ENCODE data around the gene SERGEF. TPM values are rescaled to one million over a fixed set of nuclear protein-coding genes. Genes with fewer than 3 reads are reported as not detected.

Gene SERGEF
- total RNA-seq, 4 donors from 2014 or later = 32.0 to 50.2 (median 37.6) TPM

DNA sequence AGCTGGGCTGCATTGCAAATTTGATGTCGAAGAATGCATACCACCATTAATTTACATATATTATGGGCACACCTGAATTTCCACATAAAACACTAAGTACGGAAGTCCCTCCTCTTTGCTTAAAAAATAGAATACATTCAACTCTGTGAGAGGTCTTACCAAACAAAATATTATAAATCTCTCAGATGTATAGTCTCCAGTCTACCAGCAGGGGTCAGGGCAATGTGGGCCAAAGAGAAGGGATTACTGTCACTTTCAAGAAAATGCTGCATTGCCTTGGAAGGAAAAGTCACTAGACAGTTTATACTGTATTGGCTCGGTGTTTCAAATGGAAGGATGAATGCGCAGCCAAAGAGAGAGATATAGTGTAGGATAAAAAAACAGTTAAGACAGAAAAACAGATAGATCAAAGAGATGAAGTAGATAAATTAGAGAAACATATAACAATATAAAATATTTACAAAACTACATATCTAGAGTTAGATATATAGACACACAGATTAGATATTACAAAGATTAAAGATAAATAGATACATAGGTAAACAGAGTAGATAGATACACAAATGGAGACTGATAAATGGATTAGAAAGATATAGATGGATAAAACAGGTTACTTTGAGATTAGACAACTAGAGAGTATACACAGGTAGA, 20.9 kb downstream of the SERGEF start:
- no peak overlapping the region for H3K4me3 ChIP-seq
- H3K27ac ChIP-seq (replicated peaks in 1 of 4) = no peak overlapping the region
- H3K36me3 ChIP-seq = peaks cover 0 to 58% (median 32%) of the 10 kb centered on the region in 4 donors
- H3K4me1 ChIP-seq = no peaks in the 10 kb centered on the region
- intact Hi-C loops (cut with DNase I) = loop anchor here (5.0 kb wide), 1 partner anchor 110 kb away; no protein-coding TSS in a partner anchor
- DNase-seq (ENCODE audit: extremely low spot score) = no peak
- H3K27me3 ChIP-seq = no peaks in the 10 kb centered on the region
- 41% methylated on average over 4 of the region's 4 CpGs for WGBS
- H3K9me3 ChIP-seq = no peaks in the 10 kb centered on the region
- TF ChIP-seq POLR2AphosphoS5 (IDR thresholded peaks at IDR 0.05) = no peak
- TF ChIP-seq EP300 (IDR thresholded peaks at IDR 0.05) = no peak
- TF ChIP-seq POLR2A (IDR thresholded peaks at IDR 0.05; ENCODE audit: low read depth) = no peak
- TF ChIP-seq, protein P1, sequence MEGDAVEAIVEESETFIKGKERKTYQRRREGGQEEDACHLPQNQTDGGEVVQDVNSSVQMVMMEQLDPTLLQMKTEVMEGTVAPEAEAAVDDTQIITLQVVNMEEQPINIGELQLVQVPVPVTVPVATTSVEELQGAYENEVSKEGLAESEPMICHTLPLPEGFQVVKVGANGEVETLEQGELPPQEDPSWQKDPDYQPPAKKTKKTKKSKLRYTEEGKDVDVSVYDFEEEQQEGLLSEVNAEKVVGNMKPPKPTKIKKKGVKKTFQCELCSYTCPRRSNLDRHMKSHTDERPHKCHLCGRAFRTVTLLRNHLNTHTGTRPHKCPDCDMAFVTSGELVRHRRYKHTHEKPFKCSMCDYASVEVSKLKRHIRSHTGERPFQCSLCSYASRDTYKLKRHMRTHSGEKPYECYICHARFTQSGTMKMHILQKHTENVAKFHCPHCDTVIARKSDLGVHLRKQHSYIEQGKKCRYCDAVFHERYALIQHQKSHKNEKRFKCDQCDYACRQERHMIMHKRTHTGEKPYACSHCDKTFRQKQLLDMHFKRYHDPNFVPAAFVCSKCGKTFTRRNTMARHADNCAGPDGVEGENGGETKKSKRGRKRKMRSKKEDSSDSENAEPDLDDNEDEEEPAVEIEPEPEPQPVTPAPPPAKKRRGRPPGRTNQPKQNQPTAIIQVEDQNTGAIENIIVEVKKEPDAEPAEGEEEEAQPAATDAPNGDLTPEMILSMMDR (IDR thresholded peaks at IDR 0.05) = peak; percentile 68 to 82 (median 76)

DNA sequence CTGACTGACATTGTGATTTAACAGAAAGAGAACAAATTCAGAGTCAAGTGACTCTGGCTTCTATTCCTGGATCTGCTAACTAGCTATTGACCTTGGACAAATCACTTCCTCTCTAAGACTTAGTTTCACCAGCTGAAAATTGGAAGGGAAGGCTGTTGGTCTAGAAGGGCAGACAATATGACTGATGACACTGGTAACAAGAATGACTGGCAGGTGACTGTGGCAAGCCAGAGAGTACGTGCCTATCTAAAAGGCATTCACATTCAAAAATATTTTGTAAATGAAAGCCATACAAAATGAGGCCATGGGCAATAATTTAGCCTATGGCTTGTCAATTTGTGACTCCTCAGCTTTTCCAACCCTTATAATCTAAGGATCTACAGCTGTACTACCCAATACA, 23.5 kb downstream of the SERGEF start:
- Histone ChIP-seq H3K9me3 (no peaks in the 10 kb centered on the region), H3K4me1 (peaks cover 5 to 22% (median 19%) of the 10 kb centered on the region in 4 donors), H3K4me3 (no peak overlapping the region), H3K27me3 (no peaks in the 10 kb centered on the region), H3K36me3 (peaks cover 0 to 43% (median 21%) of the 10 kb centered on the region in 4 donors), H3K27ac (replicated peaks in 1 of 4) (no peak overlapping the region)
- WGBS = 96% methylated on average over 1 of the region's 1 CpG
- no peak for DNase-seq (ENCODE audit: extremely low spot score)
- TF ChIP-seq POLR2AphosphoS5 (IDR thresholded peaks at IDR 0.05) (no peak), POLR2A (IDR thresholded peaks at IDR 0.05; ENCODE audit: low read depth) (no peak), EP300 (IDR thresholded peaks at IDR 0.05) (no peak)
- TF ChIP-seq, protein P1 (IDR thresholded peaks at IDR 0.05) = no peak
- intact Hi-C loops (cut with DNase I) = no loop called here

DNA sequence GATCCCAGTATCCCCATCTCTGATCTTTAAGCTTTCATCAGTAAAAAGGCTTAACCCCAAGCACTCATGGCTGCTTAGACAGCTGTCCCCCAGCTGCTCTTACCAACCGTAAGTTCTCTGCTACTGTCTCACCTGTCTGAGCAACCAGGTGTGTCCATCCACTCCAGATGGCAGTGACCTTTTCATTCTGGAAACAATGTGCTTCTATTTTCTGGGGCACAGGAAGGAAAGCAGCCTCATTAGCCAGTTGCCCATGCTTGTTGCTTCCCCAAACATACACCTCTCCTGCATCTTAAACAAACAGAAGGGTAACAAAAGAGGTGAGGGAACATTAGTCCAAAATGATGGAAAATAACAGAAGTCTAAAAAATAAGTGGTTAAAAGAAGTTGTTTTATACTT, 24.4 kb downstream of the SERGEF start:
- no peak overlapping the region for H3K4me3 ChIP-seq
- intact Hi-C loops (cut with DNase I) = no loop called here
- TF ChIP-seq EP300 (IDR thresholded peaks at IDR 0.05) (no peak), POLR2AphosphoS5 (IDR thresholded peaks at IDR 0.05) (no peak), POLR2A (IDR thresholded peaks at IDR 0.05; ENCODE audit: low read depth) (no peak)
- TF ChIP-seq, protein P1 (IDR thresholded peaks at IDR 0.05) = no peak
- H3K9me3 ChIP-seq = no peaks in the 10 kb centered on the region
- peaks cover 5 to 22% (median 19%) of the 10 kb centered on the region in 4 donors for H3K4me1 ChIP-seq
- DNase-seq (ENCODE audit: extremely low spot score) = no peak
- H3K27me3 ChIP-seq = no peaks in the 10 kb centered on the region
- 75% methylated on average over 1 of the region's 1 CpG for WGBS
- peaks cover 0 to 41% (median 19%) of the 10 kb centered on the region in 4 donors for H3K36me3 ChIP-seq
- no peak overlapping the region for H3K27ac ChIP-seq (replicated peaks in 1 of 4)

DNA sequence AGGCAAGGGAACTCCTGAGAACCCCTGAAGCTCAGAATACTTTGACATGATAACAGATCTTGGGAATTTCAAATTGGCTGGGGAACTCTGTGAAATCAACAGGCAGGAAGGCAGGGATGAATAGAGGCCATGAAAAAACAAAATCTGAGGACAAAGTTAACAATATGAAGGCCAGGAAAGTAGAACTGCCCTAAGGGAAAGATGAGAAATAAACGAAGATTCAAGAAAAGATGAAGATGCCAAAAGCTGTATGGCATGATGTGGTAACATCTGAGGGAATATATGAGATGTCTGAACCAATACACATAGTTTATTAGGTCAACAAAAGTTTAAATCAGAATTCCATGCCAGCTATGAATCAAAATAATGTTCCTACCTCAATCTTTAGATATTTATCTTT, 25.0 kb downstream of the SERGEF start:
- no peaks in the 10 kb centered on the region for H3K27me3 ChIP-seq
- H3K36me3 ChIP-seq = peaks cover 0 to 44% (median 17%) of the 10 kb centered on the region in 4 donors
- no peak for DNase-seq (ENCODE audit: extremely low spot score)
- no peak for TF ChIP-seq EP300 (IDR thresholded peaks at IDR 0.05)
- TF ChIP-seq POLR2A (IDR thresholded peaks at IDR 0.05; ENCODE audit: low read depth) = no peak
- TF ChIP-seq, protein P1 (IDR thresholded peaks at IDR 0.05) = no peak
- no peak for TF ChIP-seq POLR2AphosphoS5 (IDR thresholded peaks at IDR 0.05)
- no peak overlapping the region for H3K27ac ChIP-seq (replicated peaks in 1 of 4)
- H3K4me1 ChIP-seq = peaks cover 5 to 22% (median 19%) of the 10 kb centered on the region in 4 donors
- WGBS = 97% methylated on average over 1 of the region's 1 CpG
- H3K9me3 ChIP-seq = no peaks in the 10 kb centered on the region
- intact Hi-C loops (cut with DNase I) = no loop called here
- no peak overlapping the region for H3K4me3 ChIP-seq

Measured in esophagus muscularis mucosa (tissue), 4 donors.